Effector memory CD4-positive, alpha-beta T cell (primary cell): ENCODE results near the gene FRMPD4.

ENCODE experiments used
- DNase-seq, 3 donors: peaks; one replicate each; pipeline ENCODE4 v3.0.0-alpha.2; 2020
- H3K27ac ChIP-seq: 2 replicates; pipeline ENCODE4 v1.7.0; 2013; ENCODE audit warnings: mild to moderate bottlenecking, low read length, moderate library complexity; ENCODE audit not compliant: insufficient read depth, poor library complexity, severe bottlenecking
- H3K27me3 ChIP-seq: replicated peaks from 2 replicates; pipeline ENCODE4 v1.7.0; 2013; ENCODE audit warnings: mild to moderate bottlenecking, low read length; ENCODE audit not compliant: insufficient read depth, control insufficient read depth, poor library complexity, severe bottlenecking
- H3K36me3 ChIP-seq: 2 replicates; pipeline ENCODE4 v1.7.0; 2013; ENCODE audit warnings: mild to moderate bottlenecking, low read length, moderate library complexity; ENCODE audit not compliant: control insufficient read depth, insufficient read depth
- H3K4me1 ChIP-seq: 2 replicates; pipeline ENCODE4 v1.7.0; 2013; ENCODE audit warnings: low read length, mild to moderate bottlenecking; ENCODE audit not compliant: control insufficient read depth, insufficient read depth, poor library complexity, severe bottlenecking
- H3K4me3 ChIP-seq: 2 replicates; pipeline ENCODE4 v1.7.0; 2013; ENCODE audit warnings: low read length, low read depth, mild to moderate bottlenecking; ENCODE audit not compliant: insufficient read depth, poor library complexity, severe bottlenecking
- H3K9me3 ChIP-seq: 2 replicates; pipeline ENCODE4 v1.7.0; 2013; ENCODE audit warnings: mild to moderate bottlenecking, low read length, moderate library complexity; ENCODE audit not compliant: control insufficient read depth

FRMPD4 gene

DNA sequence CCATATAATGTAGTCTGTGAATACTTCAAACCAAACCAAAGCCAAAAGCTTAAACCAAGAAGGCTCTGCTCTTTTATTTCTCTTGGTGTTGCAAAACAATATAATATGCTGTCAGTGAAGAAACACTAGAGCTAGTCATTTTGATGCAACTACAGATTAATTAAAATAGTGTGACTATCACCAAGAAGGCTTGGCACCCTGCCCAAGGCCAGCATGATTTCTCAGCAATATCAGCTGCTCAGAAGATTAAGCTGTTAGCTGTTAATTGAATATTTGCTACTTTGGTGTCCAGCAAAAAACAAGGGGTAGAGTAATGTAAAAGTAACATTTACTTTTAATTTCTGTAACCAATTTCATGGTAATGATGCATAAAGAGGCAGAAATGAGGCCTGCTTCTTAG is 548.1 kb downstream of the FRMPD4 start:
- Histone ChIP-seq H3K27ac (no peak overlapping the region), H3K36me3 (no peaks in the 10 kb centered on the region), H3K27me3 (no peaks in the 10 kb centered on the region), H3K4me3 (no peak overlapping the region), H3K4me1 (no peaks in the 10 kb centered on the region), H3K9me3 (no peaks in the 10 kb centered on the region)
- DNase-seq: no peak

DNA sequence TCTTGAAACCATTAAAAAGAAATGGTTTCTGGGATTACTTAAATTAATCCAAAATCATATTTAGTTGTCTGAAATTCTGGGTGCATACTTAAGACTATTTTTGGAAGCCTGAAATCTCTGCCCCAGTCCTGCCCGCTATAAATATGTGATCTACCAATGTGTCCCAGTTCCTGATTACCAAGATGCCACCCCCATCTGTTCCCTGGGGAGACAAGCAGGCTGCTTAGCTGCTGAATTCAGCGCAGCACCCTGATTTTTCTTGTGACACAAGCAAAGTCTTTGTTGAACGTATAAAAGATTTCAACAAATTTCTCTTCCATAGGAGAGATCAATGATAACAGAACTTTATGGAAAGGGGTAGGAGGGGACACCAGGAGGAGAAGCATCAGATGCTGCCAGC is 552.4 kb downstream of the FRMPD4 start:
- no peaks in the 10 kb centered on the region for H3K9me3 ChIP-seq
- H3K36me3 ChIP-seq: no peaks in the 10 kb centered on the region
- no peak for DNase-seq
- no peak overlapping the region for H3K4me3 ChIP-seq
- no peak overlapping the region for H3K27ac ChIP-seq
- H3K4me1 ChIP-seq: no peaks in the 10 kb centered on the region
- H3K27me3 ChIP-seq: no peaks in the 10 kb centered on the region

DNA sequence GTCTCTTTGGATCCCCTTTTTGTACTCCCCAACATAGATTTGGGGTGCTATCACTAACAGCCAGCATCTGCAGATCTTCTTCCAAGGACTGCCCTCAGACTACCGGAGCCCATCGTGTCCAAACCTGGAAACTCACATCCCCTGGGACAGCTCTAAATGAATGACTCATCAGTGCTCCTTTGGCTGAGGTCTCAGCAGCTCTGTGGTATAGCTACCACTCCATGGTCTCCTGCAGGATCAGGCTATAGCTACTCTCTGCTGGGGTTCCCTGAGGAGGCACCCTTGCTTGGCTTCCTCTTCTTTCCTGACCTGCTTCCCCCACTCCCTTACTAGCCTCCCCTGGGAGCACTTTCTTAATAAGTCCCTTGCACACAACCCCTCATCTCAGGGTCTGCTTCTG is 555.5 kb downstream of the FRMPD4 start:
- no peaks in the 10 kb centered on the region for H3K9me3 ChIP-seq
- no peak overlapping the region for H3K27ac ChIP-seq
- no peak overlapping the region for H3K4me3 ChIP-seq
- no peaks in the 10 kb centered on the region for H3K27me3 ChIP-seq
- no peaks in the 10 kb centered on the region for H3K36me3 ChIP-seq
- no peak for DNase-seq
- no peaks in the 10 kb centered on the region for H3K4me1 ChIP-seq

GRCh38 chrX:12700745-12701144 is 562.5 kb downstream of the FRMPD4 start:
- Histone ChIP-seq H3K4me1 (no peaks in the 10 kb centered on the region), H3K4me3 (no peak overlapping the region), H3K27me3 (no peaks in the 10 kb centered on the region), H3K36me3 (no peaks in the 10 kb centered on the region), H3K27ac (no peak overlapping the region), H3K9me3 (no peaks in the 10 kb centered on the region)
- no peak for DNase-seq

GRCh38 chrX:12701628-12702027 is 563.4 kb downstream of the FRMPD4 start:
- Histone ChIP-seq H3K36me3 (no peaks in the 10 kb centered on the region), H3K27me3 (no peaks in the 10 kb centered on the region), H3K27ac (no peak overlapping the region), H3K4me1 (no peaks in the 10 kb centered on the region), H3K9me3 (no peaks in the 10 kb centered on the region), H3K4me3 (no peak overlapping the region)
- DNase-seq: no peak

GRCh38 chrX:12702509-12703091 is 564.3 kb downstream of the FRMPD4 start:
- Histone ChIP-seq H3K27me3 (no peaks in the 10 kb centered on the region), H3K27ac (no peak overlapping the region), H3K4me3 (no peak overlapping the region), H3K9me3 (no peaks in the 10 kb centered on the region), H3K4me1 (no peaks in the 10 kb centered on the region), H3K36me3 (no peaks in the 10 kb centered on the region)
- no peak for DNase-seq

GRCh38 chrX:12704706-12705105 is 566.4 kb downstream of the FRMPD4 start:
- H3K4me3 ChIP-seq: no peak overlapping the region
- DNase-seq: no peak
- H3K4me1 ChIP-seq: no peaks in the 10 kb centered on the region
- H3K27me3 ChIP-seq: no peaks in the 10 kb centered on the region
- H3K9me3 ChIP-seq: no peaks in the 10 kb centered on the region
- no peak overlapping the region for H3K27ac ChIP-seq
- H3K36me3 ChIP-seq: no peaks in the 10 kb centered on the region

DNA sequence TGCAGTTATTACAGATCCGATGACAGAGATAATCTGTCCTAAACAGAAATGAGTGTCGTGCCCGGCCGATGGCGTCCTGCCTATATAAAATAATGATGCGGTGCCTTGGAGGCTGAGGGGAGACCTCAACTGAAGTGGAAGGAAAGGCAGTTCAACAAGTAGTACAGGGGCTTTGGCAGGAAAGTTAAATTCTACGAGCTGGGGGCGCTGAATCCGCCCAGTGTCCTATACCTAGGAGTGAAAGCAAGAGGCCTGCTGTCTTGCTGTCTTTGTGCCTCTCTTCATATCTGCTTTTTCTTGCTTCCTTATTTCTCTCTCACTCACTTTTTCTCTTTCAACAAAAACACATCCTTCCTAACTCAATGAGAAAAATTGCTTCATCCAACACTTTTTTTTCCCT is 570.8 kb downstream of the FRMPD4 start:
- Histone ChIP-seq H3K4me3 (no peak overlapping the region), H3K4me1 (no peaks in the 10 kb centered on the region), H3K9me3 (no peaks in the 10 kb centered on the region), H3K27ac (no peak overlapping the region), H3K27me3 (no peaks in the 10 kb centered on the region), H3K36me3 (no peaks in the 10 kb centered on the region)
- no peak for DNase-seq

DNA sequence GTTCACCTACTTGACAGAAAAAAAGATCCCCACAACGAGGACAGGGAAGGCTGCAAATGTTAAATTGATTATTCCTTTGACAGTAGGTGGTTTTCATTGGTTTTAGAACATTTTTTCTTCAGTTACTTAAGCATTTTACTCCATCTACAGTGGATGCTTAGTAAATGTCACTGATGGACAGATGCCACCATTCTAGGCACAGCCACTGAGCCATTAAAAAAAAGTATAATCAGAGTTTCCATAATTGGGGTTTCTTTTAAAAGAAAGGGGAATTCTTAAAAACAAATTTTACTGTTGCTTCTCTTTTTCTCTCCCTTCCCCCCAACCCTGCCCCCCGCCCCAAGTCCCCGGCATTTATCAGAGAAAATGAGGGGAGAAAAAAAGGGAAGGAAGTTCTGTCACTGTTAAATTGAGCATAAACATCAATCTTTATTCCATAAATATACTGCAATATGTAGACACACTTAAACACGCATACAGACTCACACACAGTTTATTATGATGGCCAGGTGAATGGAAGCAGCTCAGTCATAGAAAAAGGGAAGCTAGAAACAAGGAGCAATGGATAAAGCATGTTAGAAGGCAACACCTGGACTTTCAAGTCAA is 573.3 kb downstream of the FRMPD4 start:
- H3K9me3 ChIP-seq: no peaks in the 10 kb centered on the region
- no peak overlapping the region for H3K27ac ChIP-seq
- H3K4me1 ChIP-seq: no peaks in the 10 kb centered on the region
- H3K4me3 ChIP-seq: no peak overlapping the region
- H3K36me3 ChIP-seq: no peaks in the 10 kb centered on the region
- DNase-seq: no peak
- no peaks in the 10 kb centered on the region for H3K27me3 ChIP-seq

DNA sequence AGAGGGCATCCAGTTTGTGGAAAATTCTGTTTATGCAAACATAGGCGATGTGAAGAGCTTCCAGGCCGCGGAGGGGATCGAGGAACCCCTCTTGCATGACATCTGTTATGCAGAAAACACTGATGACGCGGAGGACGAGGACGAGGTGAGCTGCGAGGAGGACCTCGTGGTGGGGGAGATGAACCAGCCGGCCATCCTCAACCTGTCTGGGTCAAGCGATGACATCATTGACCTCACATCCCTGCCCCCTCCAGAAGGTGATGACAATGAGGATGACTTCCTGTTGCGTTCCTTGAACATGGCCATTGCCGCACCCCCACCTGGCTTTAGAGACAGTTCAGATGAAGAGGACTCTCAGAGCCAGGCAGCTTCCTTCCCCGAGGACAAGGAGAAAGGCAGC is 578.3 kb downstream of the FRMPD4 start:
- Histone ChIP-seq H3K27me3 (no peaks in the 10 kb centered on the region), H3K9me3 (no peaks in the 10 kb centered on the region), H3K4me1 (no peaks in the 10 kb centered on the region), H3K36me3 (no peaks in the 10 kb centered on the region), H3K4me3 (no peak overlapping the region), H3K27ac (no peak overlapping the region)
- DNase-seq: no peak
